NCI-H446 (cell line): ENCODE data around the gene ZNF318.
"Not testable (repeated sequence)": the region's sequence is repeated elsewhere in the genome, so short reads cannot be mapped to it uniquely, and the experiment has no call there.

ENCODE experiments used
- DNase-seq, 2 experiments: peaks; one replicate each; lab custom pipeline; 2025; lab: John Stamatoyannopoulos, UW

ZNF318 gene

GRCh38 chr6:43339168-43339567 is 30.3 kb downstream of the ZNF318 start:
- DNase-seq, result no peak

DNA sequence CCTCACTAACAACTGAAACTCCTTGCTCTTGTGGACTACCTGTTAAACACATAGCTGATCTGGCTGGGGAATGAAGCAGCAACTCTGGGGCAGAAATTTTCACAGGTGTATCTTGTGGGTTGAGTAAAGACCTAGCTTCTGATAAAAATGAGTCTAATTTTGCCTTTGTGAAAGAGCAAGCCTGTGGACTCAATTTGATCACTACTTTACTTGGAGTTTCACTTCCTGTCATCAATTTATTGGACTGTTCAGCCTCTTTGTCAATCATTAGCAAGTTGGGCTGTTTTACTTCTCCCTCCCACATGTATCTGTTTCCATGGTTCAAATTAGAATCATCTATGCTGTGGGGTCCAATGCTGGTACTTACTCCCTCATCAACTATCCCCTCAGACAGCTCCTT is 31.2 kb downstream of the ZNF318 start:
- DNase-seq, result no peak

GRCh38 chr6:43336382-43336781 is 33.1 kb downstream of the ZNF318 start:
- DNase-seq, result no peak

DNA sequence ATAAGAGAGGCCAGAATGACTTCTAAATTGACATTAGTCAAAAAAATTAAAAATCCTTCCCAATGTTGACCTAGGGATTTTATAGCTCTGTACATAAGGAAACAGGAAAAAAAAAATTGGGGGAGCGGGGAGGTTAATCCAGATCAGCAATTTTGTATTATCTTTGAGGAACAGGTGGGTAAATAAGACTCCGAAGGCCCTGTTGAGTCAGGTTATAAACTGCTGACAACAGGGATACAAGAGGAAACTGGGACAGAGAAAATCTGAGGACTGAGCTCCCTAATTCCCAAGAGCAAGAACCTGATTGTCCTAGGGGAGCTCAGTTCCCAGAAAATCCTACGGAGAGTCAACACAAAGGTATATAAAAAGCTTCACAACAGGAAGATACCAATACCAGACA is 34.0 kb downstream of the ZNF318 start:
- no peak for DNase-seq

DNA sequence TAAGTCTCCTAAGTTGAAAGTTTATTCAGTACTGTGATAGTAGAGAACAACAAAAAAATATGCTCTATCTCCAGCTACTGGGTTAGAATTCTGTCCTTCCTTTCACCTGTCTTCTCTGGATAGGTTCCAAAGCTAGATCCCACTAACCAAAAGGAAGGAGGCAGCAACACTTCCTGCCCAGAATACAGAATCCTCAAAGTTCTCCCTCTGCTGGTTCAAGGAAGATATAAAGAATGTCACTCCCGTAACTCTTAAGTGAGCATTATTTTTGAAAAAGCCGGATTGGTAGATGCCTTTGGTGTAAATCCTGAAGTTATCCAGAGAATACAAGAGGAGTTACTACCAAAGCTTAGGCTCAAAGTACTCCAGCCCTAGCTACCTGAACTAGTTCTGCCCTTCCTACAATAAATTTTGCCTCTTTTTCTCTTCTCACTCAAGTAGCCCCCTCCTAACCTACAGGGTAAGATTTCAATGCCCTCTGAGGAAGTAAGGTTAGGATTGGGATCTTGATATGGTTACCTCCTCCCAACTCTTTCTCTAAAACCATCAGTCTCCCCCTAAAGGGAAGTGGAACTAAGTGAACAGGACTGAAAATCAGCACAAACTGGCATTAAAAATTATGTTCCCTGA is 34.9 kb downstream of the ZNF318 start:
- peak; percentile 8 to 52 for DNase-seq

DNA sequence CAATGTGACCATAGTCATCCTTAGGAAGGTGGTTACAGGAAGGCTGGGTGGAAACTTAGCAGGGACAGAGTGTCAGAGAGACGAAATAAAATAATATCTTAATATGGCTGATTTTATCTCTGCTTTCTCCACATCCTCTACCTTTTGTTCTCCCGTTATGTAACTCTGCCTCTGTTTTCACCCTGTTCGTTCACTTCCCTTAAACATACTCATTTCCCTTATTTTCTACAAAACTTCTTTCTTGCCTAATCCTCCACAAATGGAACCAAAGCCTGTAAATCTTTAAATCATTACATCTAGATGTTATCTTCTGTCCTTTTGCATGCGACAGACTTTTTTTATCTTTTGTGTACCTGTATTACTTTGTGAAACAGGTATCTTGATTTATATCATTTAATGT is 37.6 kb downstream of the ZNF318 start:
- DNase-seq, result no peak

- DNase-seq, result no peak
These were observed 38.0 kb downstream of the ZNF318 start for GRCh38 chr6:43331470-43331869.

DNA sequence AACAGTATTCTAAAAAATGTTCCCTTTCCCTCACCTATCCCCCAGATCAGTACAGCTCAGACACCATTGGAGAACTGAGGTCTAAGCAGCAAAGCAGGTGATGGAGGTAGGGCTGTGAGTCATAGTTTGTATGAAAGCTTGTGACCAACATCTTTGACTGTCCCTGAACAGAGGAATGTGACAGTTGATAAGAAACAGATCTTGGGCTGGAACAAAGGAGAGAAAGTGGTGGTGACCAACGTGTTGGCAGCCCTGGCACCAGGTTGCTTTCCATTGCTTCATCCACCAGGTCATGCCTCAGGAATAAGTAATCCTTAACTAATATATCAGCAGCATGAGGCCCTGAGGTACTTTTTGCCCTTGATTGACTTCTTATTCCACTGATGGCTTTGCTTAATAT is 40.9 kb downstream of the ZNF318 start:
- DNase-seq, result no peak

DNA sequence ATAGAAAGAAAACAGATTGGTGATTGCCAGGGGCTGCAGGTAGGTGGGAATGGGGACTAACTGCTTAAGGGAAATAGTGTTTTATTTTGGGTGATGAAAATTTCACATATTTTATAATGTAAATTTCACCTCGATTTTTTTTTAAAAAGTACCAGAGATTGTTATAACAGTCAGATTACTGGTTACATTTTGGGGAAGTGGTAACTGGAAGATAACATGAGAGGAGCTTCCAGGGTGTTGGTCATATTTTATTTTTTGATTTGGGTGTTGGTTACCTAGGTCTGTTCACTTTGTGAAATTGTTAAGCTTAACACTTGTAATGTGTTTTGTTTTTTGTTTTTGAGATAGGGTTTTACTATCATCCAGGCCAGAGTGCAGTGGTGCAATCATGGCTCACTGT is 43.6 kb downstream of the ZNF318 start:
- DNase-seq, result no peak

DNA sequence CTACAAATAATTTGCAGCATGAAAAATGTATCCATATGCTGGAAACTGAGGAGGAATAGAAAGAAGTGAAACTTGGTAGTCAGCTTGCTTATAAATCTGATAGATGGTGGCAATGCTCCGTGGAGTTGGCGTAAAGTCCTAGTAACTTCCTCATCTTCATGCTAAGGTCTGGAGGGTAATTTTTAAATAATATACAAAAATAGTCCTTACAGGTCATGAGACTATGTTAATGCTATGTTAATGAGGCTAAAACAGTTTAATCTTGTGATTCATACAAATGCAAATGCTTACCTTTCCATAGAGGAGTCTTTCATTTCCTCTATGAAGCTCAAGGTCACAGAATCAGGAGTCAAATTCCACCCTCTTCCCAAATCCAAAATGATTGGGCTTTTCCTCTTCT is 51.4 kb downstream of the ZNF318 start:
- no peak for DNase-seq

GRCh38 chr6:43313813-43314212 is 55.6 kb downstream of the ZNF318 start:
- DNase-seq, result no peak

DNA sequence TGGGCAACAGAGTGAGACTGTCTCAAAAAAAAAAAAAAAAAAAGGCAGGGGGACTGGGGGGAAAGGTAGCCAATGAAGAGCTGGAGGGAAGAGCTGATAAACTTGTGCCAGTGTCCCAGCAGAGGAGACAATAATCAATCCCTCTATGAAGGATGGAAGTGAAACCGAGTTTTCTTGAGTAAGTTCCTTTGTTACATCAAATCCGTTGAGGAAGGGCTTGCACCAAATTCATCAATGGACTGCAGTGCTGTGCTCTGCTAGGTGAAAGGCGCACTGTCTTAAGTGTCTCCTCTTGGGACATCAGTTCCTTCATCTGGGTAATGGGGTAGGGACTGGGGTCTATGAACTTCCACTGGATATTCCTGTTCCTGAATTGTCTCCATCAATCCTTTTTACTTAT is 57.8 kb downstream of the ZNF318 start:
- no peak for DNase-seq

GRCh38 chr6:43310624-43311023 is 58.8 kb downstream of the ZNF318 start:
- DNase-seq, result no peak

DNA sequence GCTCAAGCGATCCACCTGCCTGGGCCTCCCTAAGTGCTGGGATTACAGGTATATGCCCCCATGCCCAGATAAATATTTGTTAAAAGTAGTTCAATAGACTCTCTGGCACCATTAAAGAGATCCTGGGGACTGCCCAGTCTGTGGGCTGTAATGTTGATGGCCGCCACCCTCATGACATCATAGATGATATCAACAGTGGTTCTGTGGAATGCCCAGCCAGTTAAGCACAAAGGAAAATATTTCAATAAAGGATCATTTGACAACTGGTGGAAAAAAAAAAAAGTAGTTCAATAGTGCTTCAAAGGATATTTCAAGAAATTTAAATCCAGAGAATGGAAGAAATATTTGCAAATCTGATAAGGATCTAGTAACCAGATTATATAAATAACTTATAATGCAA is 59.3 kb downstream of the ZNF318 start:
- DNase-seq, result no peak

- no peak for DNase-seq
These were observed 60.4 kb downstream of the ZNF318 start for GRCh38 chr6:43308990-43309477.

- no peak for DNase-seq
These were observed 61.1 kb downstream of the ZNF318 start, which contains the start of gene CRIP3 for GRCh38 chr6:43308101-43308989. Gene CRIP3 (minus strand): TSS chr6:43308826. CDS start chr6:43308792, 34 bp downstream.

- DNase-seq, result no peak
These were observed 61.9 kb downstream of the ZNF318 start for GRCh38 chr6:43307451-43308100.

DNA sequence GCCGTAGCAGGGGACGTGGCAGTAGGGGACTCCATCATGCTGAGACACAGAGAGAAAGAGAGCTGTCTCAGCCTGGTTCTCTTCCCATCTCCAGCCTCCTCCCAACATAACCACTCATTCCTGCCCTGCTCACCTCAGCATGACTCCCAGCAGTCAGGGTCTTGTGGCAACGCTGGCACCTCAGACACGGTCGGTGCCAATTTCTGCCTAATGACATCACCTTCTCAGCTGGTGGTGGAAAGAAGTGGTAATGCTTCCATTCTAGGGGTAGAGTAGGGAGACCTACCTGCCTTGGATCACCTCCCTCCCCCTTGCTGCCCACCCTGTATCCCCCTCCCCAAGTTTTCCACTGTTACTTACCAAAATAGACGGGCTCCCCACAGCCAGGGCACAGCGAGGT is 63.4 kb downstream of the ZNF318 start:
- DNase-seq, result no peak

GRCh38 chr6:43304882-43305281 is 64.6 kb downstream of the ZNF318 start:
- DNase-seq, result no peak

GRCh38 chr6:43304361-43304760 is 65.1 kb downstream of the ZNF318 start:
- DNase-seq, result no peak

DNA sequence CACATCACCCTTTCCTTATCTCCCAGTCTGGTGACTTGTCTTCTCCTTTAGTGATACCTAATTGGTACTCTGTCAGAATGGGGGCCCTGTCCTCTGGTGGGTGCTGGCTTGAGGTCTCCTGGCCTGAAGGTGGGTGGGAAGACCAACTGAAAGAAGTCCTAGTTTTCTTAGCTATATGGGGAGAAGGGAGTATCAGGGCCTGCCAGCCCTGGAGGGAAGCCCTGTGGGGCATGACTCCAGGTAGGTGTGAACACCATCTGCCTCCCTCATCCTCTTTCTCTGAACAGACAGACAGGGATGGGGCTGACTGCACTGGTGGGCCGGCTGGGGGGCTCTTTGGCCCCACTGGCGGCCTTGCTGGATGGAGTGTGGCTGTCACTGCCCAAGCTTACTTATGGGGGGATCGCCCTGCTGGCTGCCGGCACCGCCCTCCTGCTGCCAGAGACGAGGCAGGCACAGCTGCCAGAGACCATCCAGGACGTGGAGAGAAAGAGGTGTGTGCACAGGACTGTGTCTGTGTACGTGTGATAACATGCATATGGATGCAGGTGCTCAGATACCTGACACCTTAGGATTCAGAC is 65.6 kb downstream of the ZNF318 start:
- no peak for DNase-seq

DNA sequence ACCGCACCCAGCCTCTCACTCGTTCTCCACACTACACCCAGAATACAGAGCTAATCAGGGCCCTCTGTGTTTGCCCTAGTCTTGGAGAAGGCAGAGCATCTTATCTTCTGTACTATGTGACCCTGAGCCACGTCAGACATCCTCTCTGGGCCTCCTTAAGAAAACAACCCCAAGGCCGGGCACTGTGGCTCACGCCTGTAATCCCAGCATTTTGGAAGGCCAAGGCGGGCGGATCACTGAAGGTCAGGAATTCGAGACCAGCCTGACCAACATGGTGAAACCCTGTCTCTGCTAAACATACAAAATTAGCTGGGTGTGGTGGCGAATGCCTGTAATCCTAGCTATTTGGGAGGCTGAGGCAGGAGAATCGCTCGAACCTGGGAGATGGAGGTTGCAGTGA is 66.4 kb downstream of the ZNF318 start:
- not testable (repeated sequence) for DNase-seq
